Glutamatergic neuron (in vitro differentiated cells): Measurements from ENCODE around the gene TMEM204. TPM values are rescaled to one million over a fixed set of nuclear protein-coding genes. Genes with fewer than 3 reads are reported as not detected.

Experiments used
- DNase-seq: peaks from one replicate; pipeline ENCODE4 v3.0.0; 2022
- H3K27ac Mint-ChIP-seq: one replicate; pipeline ENCODE4 v1.8.0; 2020; ENCODE audit warnings: mild to moderate bottlenecking, mixed read lengths, inconsistent platforms; ENCODE audit not compliant: unreplicated experiment
- H3K27me3 Mint-ChIP-seq: one replicate; pipeline ENCODE4 v1.8.0; 2020; ENCODE audit warnings: mild to moderate bottlenecking, moderate library complexity, mixed read lengths, inconsistent platforms; ENCODE audit not compliant: unreplicated experiment
- H3K36me3 Mint-ChIP-seq: one replicate; pipeline ENCODE4 v1.8.0; 2020; ENCODE audit warnings: mild to moderate bottlenecking, mixed read lengths, inconsistent platforms; ENCODE audit not compliant: unreplicated experiment
- H3K4me1 Mint-ChIP-seq: one replicate; pipeline ENCODE4 v1.8.0; 2020; ENCODE audit warnings: mild to moderate bottlenecking, low read depth, mixed read lengths, inconsistent platforms; ENCODE audit not compliant: unreplicated experiment
- H3K4me3 Mint-ChIP-seq: one replicate; pipeline ENCODE4 v1.8.0; 2020; ENCODE audit warnings: mild to moderate bottlenecking, mixed read lengths, inconsistent platforms; ENCODE audit not compliant: unreplicated experiment
- H3K9me3 Mint-ChIP-seq: one replicate; pipeline ENCODE4 v1.8.0; 2020; ENCODE audit warnings: mild to moderate bottlenecking, moderate library complexity, mixed read lengths, inconsistent platforms; ENCODE audit not compliant: unreplicated experiment
- total RNA-seq: library from RNA; stranded (reverse); fragmentation: NEBNext Ultra II Directional; extraction: Animal tissue kit (Norgen Biotek cat#: 25700); gene quantifications from one replicate; pipeline ENCODE4 v1.2.1, GENCODE V29; 2021; ENCODE audit not compliant: unreplicated experiment
- TF ChIP-seq, protein P1 (sequence below): fragments of 200-600 bp; sonication (generic); IDR thresholded peaks from one replicate; pipeline ENCODE4 v1.5.0; 2021; ENCODE audit not compliant: partially characterized antibody, unreplicated experiment

Gene TMEM204
- total RNA-seq, 1 donor from 2014 or later = 0.22 TPM

DNA sequence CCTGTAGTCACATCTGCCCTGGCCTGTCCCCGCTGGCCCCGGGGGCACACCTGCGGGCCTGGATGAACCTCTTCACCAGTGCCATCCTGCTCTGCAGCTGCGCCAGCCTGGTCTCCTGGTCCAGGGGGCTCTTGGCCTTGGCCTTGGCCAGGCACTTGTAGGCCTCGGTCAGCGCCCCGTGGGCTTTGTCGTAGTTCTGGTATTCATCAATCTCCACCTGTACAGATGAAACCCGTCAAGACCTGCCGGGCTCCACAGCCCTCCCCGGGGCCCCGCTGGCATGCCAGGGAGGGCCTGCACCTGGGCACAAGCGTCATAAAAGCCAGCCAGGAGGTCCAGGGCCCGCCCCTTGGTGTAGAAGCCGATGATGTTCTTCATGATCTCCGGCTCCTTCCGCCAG is 13.6 kb upstream of the TMEM204 start:
- H3K4me1 Mint-ChIP-seq = no peaks in the 10 kb centered on the region
- no peaks in the 10 kb centered on the region for H3K27me3 Mint-ChIP-seq

DNA sequence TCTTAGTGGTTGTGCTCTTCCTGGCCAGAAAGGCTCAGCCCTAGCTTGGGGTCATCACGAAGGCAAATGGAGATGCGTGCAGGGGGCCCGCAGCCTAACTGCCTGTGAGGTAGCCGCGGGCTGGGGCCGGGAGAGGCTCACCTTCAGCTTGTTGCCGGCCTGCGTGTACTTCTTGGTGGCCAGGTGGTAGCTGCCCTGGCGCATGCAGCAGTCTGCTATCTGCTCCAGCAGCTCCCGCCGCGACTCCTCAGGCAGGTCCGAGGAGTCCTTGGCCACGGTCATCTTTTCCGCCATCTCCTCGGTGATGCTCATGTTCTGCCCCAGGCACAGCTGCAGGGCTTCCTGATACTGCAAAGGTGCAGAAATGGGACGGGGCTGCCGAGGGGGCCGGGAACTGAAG is 13.0 kb upstream of the TMEM204 start:
- H3K27ac Mint-ChIP-seq = no peak overlapping the region
- TF ChIP-seq, protein P1, sequence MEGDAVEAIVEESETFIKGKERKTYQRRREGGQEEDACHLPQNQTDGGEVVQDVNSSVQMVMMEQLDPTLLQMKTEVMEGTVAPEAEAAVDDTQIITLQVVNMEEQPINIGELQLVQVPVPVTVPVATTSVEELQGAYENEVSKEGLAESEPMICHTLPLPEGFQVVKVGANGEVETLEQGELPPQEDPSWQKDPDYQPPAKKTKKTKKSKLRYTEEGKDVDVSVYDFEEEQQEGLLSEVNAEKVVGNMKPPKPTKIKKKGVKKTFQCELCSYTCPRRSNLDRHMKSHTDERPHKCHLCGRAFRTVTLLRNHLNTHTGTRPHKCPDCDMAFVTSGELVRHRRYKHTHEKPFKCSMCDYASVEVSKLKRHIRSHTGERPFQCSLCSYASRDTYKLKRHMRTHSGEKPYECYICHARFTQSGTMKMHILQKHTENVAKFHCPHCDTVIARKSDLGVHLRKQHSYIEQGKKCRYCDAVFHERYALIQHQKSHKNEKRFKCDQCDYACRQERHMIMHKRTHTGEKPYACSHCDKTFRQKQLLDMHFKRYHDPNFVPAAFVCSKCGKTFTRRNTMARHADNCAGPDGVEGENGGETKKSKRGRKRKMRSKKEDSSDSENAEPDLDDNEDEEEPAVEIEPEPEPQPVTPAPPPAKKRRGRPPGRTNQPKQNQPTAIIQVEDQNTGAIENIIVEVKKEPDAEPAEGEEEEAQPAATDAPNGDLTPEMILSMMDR = no peak
- H3K4me1 Mint-ChIP-seq = no peaks in the 10 kb centered on the region
- H3K4me3 Mint-ChIP-seq = no peak overlapping the region
- no peak for DNase-seq
- no peaks in the 10 kb centered on the region for H3K9me3 Mint-ChIP-seq
- H3K27me3 Mint-ChIP-seq = no peaks in the 10 kb centered on the region
- no peaks in the 10 kb centered on the region for H3K36me3 Mint-ChIP-seq

More for the DNA sequence above, 13.6 kb upstream of the TMEM204 start:
- Mint-ChIP-seq H3K27ac (no peak overlapping the region), H3K9me3 (no peaks in the 10 kb centered on the region), H3K4me3 (no peak overlapping the region), H3K36me3 (peaks cover 4% of the 10 kb centered on the region)
- TF ChIP-seq, protein P1 = no peak
- DNase-seq = no peak

DNA sequence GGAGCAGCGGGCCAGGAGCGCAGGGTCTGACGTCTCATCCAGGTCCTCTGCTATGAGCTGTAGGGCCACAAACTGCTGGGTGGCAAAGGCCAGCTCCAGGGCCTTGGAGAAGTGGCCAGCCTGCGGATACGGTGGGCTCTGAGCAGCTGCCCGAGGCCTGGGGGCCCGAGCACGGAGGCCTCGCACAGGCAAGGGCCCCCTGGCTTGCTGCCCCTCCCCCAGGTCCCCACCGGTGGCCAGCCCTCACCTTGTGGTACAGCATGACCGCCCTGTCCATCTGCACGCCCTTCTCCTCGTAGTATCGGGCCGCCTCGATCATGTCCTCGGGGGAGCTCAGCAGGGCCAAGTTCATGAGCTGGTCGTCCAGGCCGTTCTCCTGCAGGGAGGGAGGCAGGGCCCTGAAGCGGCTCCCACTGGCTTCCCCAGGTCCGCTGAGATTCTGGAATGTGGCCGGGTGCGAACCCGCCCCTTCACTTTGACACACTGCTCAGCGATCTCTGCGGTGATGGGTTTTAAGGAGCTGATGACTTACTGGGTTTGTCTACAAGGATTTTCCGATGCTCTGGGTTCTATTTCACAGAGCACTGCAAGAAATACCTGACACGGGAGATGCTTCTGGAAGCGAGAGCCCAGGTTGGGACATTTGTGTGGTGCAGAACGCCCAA is 9.8 kb upstream of the TMEM204 start:
- Mint-ChIP-seq H3K27ac (no peak overlapping the region), H3K4me3 (no peak overlapping the region), H3K36me3 (no peaks in the 10 kb centered on the region), H3K4me1 (peaks cover 3% of the 10 kb centered on the region), H3K9me3 (peaks cover 3% of the 10 kb centered on the region), H3K27me3 (no peaks in the 10 kb centered on the region)
- no peak for DNase-seq
- TF ChIP-seq, protein P1 = no peak

DNA sequence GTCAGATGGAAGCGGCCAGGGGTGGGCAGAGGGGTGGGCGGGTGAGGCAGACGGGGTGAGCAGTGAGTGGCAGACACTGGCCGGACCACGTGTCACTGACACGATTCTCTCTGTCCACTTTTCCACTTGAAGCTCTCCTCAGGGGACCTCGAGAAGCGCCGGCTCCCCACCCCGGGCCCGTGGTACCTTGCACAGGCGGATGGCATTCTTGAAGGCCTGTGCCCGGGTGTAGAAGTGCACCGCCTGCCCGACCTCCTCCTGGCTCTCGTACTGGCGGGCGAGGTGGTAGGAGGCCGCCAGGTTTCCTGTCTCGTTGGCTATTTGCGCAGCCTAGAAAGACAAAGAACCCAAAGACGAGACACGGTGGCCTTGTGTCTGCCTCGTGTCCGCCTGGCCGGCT is 9.1 kb upstream of the TMEM204 start:
- H3K27ac Mint-ChIP-seq = no peak overlapping the region
- H3K36me3 Mint-ChIP-seq = no peaks in the 10 kb centered on the region
- H3K9me3 Mint-ChIP-seq = peaks cover 4% of the 10 kb centered on the region
- H3K27me3 Mint-ChIP-seq = no peaks in the 10 kb centered on the region
- no peak for DNase-seq
- TF ChIP-seq, protein P1 = no peak
- no peak overlapping the region for H3K4me3 Mint-ChIP-seq
- H3K4me1 Mint-ChIP-seq = peaks cover 3% of the 10 kb centered on the region

DNA sequence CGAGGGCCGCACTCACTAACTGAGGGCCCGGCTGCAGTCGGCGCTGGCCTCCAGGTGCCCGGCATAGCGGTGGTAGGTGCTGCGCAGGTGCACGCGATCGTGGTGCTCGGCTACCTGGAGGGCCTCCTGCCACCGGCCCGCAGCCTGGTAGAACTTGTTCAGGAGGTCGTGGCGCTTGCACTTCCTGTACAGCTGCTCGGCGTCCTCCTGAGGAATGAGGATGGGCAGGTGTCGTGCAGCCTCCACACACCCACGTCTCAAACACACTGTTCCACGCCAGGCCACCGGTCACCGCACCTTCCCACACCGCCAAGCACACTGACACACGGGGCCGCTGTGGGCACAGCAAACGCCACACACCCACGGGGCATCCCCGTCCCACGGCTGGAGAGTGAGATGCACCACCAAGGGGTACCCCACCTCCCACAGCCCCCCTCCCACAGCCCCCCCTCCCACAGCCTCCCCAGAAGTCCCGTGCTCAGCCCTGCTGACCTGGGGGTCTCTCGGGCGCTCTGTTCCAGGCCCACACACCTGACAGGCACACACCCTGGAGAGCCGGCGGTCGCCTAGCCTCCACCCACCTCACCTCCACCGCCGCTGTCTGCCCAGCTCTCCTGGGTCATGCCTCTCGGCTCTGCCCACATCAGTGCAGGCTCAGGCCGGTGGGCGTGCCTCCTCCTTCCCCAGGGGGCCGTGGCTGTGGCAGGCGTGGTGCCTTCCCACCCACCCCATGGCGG is 7.4 kb upstream of the TMEM204 start:
- H3K27ac Mint-ChIP-seq = no peak overlapping the region
- peaks cover 8% of the 10 kb centered on the region for H3K4me1 Mint-ChIP-seq
- peaks cover 9% of the 10 kb centered on the region for H3K9me3 Mint-ChIP-seq
- no peak for DNase-seq
- no peak overlapping the region for H3K4me3 Mint-ChIP-seq
- no peaks in the 10 kb centered on the region for H3K27me3 Mint-ChIP-seq
- no peaks in the 10 kb centered on the region for H3K36me3 Mint-ChIP-seq
- TF ChIP-seq, protein P1 = no peak
